HG03280 (cell line): ENCODE measurements around the gene LINGO1.

Source experiments
- ATAC-seq: cut with Tn5 transposase; IDR thresholded peaks from one replicate; pipeline ENCODE4 v1.9.1; 2021; ENCODE audit warnings: mild to moderate bottlenecking, moderate library complexity; ENCODE audit not compliant: unreplicated experiment

LINGO1 gene

GRCh38 chr15:77633134-77633912 lies 611 bp upstream of the LINGO1 start:
- no peak for ATAC-seq

GRCh38 chr15:77631745-77632533 lies 773 bp downstream of the LINGO1 start:
- no peak for ATAC-seq

- no peak for ATAC-seq
Measured at GRCh38 chr15:77630956-77631744, 1.6 kb downstream of the LINGO1 start.

- no peak for ATAC-seq
Measured at GRCh38 chr15:77630056-77630455, 2.7 kb downstream of the LINGO1 start.

- ATAC-seq = no peak
Measured at GRCh38 chr15:77629070-77630030, 3.4 kb downstream of the LINGO1 start.

- ATAC-seq = no peak
Measured at GRCh38 chr15:77628010-77628409, 4.7 kb downstream of the LINGO1 start.

GRCh38 chr15:77627581-77627980 lies 5.1 kb downstream of the LINGO1 start:
- ATAC-seq = no peak

- no peak for ATAC-seq
Measured at GRCh38 chr15:77627067-77627466, 5.6 kb downstream of the LINGO1 start.

GRCh38 chr15:77626002-77626401 lies 6.7 kb downstream of the LINGO1 start:
- no peak for ATAC-seq

- ATAC-seq = no peak
Measured at GRCh38 chr15:77625376-77625775, 7.3 kb downstream of the LINGO1 start.

GRCh38 chr15:77624868-77625267 lies 7.8 kb downstream of the LINGO1 start:
- ATAC-seq = no peak

- no peak for ATAC-seq
Measured at GRCh38 chr15:77623755-77624524, 8.8 kb downstream of the LINGO1 start.

- ATAC-seq = no peak
Measured at GRCh38 chr15:77622934-77623754, 9.6 kb downstream of the LINGO1 start.

GRCh38 chr15:77622209-77622933 lies 10.3 kb downstream of the LINGO1 start:
- no peak for ATAC-seq

- no peak for ATAC-seq
Measured at GRCh38 chr15:77621847-77622208, 10.9 kb downstream of the LINGO1 start.

GRCh38 chr15:77620960-77621647 lies 11.6 kb downstream of the LINGO1 start:
- no peak for ATAC-seq

GRCh38 chr15:77620297-77620696 lies 12.4 kb downstream of the LINGO1 start:
- ATAC-seq = no peak
